Gastrocnemius medialis (tissue), 4 donors: ENCODE measurements around the gene ACTN2.

Experiments used
- POLR2A ChIP-seq, 2 donors: fragments of 450-650 bp; IDR thresholded peaks; one replicate each; pipeline ENCODE4 v1.6.1; 2017; ENCODE audit warnings: antibody characterized with exemption in 2 of 2, mild to moderate bottlenecking in 2 of 2, moderate library complexity in 2 of 2
- TF ChIP-seq, protein P1 (sequence below), 5 experiments: fragments of 450-650 bp in 3 of 5; fragments of 200-600 bp in 2 of 5; sonication (generic) in 2 of 5; IDR thresholded peaks in 4 of 5; conservative IDR thresholded peaks in 1 of 5; 1 replicate in 4 of 5; 2 replicates in 1 of 5; pipeline ENCODE4 v1.5.1; 2016 to 2019; ENCODE audit warnings: antibody characterized with exemption in 5 of 5, mild to moderate bottlenecking in 3 of 5, moderate library complexity in 3 of 5

DNA sequence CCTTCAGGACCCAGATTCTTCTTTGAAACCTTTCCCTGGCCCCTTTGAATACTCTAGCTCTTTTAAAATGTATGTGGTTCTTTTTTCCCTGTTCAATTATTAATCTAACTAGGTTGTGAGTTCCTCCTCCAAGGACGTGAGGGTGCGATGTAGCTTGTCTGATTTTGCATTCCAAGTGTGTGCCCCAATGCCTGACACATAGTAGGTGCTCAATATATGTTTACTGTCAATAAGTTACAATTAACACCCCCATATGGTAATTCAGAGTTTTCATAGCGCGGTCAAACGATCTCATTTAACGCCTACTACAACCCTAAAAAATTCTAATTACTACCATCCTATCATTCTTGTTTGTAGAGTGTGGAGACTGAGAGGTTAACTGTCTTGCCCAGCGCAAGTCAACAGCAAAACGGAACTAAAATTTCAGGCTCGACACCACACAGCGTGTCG, 108.3 kb downstream of the ACTN2 start:
- TF ChIP-seq, protein P1, sequence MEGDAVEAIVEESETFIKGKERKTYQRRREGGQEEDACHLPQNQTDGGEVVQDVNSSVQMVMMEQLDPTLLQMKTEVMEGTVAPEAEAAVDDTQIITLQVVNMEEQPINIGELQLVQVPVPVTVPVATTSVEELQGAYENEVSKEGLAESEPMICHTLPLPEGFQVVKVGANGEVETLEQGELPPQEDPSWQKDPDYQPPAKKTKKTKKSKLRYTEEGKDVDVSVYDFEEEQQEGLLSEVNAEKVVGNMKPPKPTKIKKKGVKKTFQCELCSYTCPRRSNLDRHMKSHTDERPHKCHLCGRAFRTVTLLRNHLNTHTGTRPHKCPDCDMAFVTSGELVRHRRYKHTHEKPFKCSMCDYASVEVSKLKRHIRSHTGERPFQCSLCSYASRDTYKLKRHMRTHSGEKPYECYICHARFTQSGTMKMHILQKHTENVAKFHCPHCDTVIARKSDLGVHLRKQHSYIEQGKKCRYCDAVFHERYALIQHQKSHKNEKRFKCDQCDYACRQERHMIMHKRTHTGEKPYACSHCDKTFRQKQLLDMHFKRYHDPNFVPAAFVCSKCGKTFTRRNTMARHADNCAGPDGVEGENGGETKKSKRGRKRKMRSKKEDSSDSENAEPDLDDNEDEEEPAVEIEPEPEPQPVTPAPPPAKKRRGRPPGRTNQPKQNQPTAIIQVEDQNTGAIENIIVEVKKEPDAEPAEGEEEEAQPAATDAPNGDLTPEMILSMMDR (IDR thresholded peaks at IDR 0.05 in 4 of 5, conservative IDR thresholded peaks at IDR 0.05 in 1 of 5), result no peak
- no peak for TF ChIP-seq POLR2A (IDR thresholded peaks at IDR 0.05)
